Calu3 (cell line): ENCODE data around the gene PKHD1. TPM values are rescaled to one million over a fixed set of nuclear protein-coding genes. Genes with fewer than 3 reads are reported as not detected.

ENCODE experiments used
- BruUV-seq: library from RNA; stranded (reverse); fragments of 400-500 nt; replicated peaks from 2 replicates; lab custom pipeline; 2021; lab: Mats Ljungman, UMichigan
- CTCF ChIA-PET: fragments of 300-600 bp; sonication (Branson Sonifier 250); formaldehyde crosslinking; loops from one replicate; lab custom pipeline; 2022; ENCODE audit warnings: antibody characterized with exemption; lab: Charles Lee
- DNase-seq: peaks from one replicate; pipeline ENCODE4 v3.0.0; 2022
- H3K27ac Mint-ChIP-seq: one replicate; pipeline ENCODE4 v1.8.0; 2022; ENCODE audit warnings: mixed read lengths; ENCODE audit not compliant: unreplicated experiment
- H3K27me3 Mint-ChIP-seq: one replicate; pipeline ENCODE4 v1.8.0; 2022; ENCODE audit warnings: mixed read lengths; ENCODE audit not compliant: unreplicated experiment
- H3K36me3 Mint-ChIP-seq: one replicate; pipeline ENCODE4 v1.8.0; 2022; ENCODE audit warnings: mild to moderate bottlenecking, moderate library complexity, mixed read lengths; ENCODE audit not compliant: insufficient read depth, unreplicated experiment
- H3K4me1 Mint-ChIP-seq: one replicate; pipeline ENCODE4 v1.8.0; 2022; ENCODE audit warnings: mild to moderate bottlenecking, low read depth, mixed read lengths; ENCODE audit not compliant: unreplicated experiment
- H3K4me3 Mint-ChIP-seq: one replicate; pipeline ENCODE4 v1.8.0; 2022; ENCODE audit warnings: mild to moderate bottlenecking, low read depth, moderate library complexity, mixed read lengths; ENCODE audit not compliant: unreplicated experiment
- H3K9me3 Mint-ChIP-seq: one replicate; pipeline ENCODE4 v1.8.0; 2022; ENCODE audit warnings: low read depth, mixed read lengths; ENCODE audit not compliant: unreplicated experiment
- CTCF ChIP-seq: fragments of 200-600 bp; IDR thresholded peaks from one replicate; pipeline ENCODE4 v1.8.0; 2022; ENCODE audit warnings: antibody characterized with exemption; ENCODE audit not compliant: unreplicated experiment
- intact Hi-C: fragments of 100-400 bp; cut with micrococcal nuclease; formaldehyde crosslinking; loops from one replicate; pipeline ENCODE4 v1.10.0; 2022; ENCODE audit not compliant: unreplicated experiment
- total RNA-seq: library from RNA; stranded (reverse); gene quantifications from 2 replicates; pipeline ENCODE4 v1.2.3, GENCODE V29; 2022

Gene PKHD1
- total RNA-seq, 1 experiment from 2014 or later: 25.2 TPM

- no TSS peak for BruUV-seq
- no peak for TF ChIP-seq CTCF
- CTCF ChIA-PET: no interaction called here
Observed at GRCh38 chr6:51660767-51661166, 426.6 kb downstream of the PKHD1 start.

GRCh38 chr6:51657491-51657890 lies 429.9 kb downstream of the PKHD1 start:
- H3K9me3 Mint-ChIP-seq: no peaks in the 10 kb centered on the region

More at GRCh38 chr6:51660767-51661166, 426.6 kb downstream of the PKHD1 start:
- Mint-ChIP-seq H3K4me3 (no peak overlapping the region), H3K36me3 (peaks cover 6% of the 10 kb centered on the region), H3K4me1 (no peaks in the 10 kb centered on the region), H3K27ac (no peak overlapping the region), H3K27me3 (no peaks in the 10 kb centered on the region), H3K9me3 (no peaks in the 10 kb centered on the region)
- intact Hi-C loops: no loop called here
- no peak for DNase-seq

GRCh38 chr6:51655517-51655916 lies 431.9 kb downstream of the PKHD1 start:
- H3K27ac Mint-ChIP-seq: no peak overlapping the region
- no TSS peak for BruUV-seq
- no peaks in the 10 kb centered on the region for H3K9me3 Mint-ChIP-seq
- no peak for DNase-seq
- intact Hi-C loops: no loop called here
- no peaks in the 10 kb centered on the region for H3K27me3 Mint-ChIP-seq
- no peak overlapping the region for H3K4me3 Mint-ChIP-seq
- H3K36me3 Mint-ChIP-seq: peaks cover 10% of the 10 kb centered on the region
- TF ChIP-seq CTCF: no peak
- no peaks in the 10 kb centered on the region for H3K4me1 Mint-ChIP-seq
- CTCF ChIA-PET: no interaction called here

More at GRCh38 chr6:51657491-51657890, 429.9 kb downstream of the PKHD1 start:
- Mint-ChIP-seq H3K4me1 (no peaks in the 10 kb centered on the region), H3K27me3 (no peaks in the 10 kb centered on the region), H3K36me3 (peaks cover 10% of the 10 kb centered on the region), H3K4me3 (no peak overlapping the region), H3K27ac (no peak overlapping the region)
- intact Hi-C loops: no loop called here
- no peak for TF ChIP-seq CTCF
- DNase-seq: no peak
- BruUV-seq: no TSS peak
- CTCF ChIA-PET: no interaction called here

GRCh38 chr6:51654647-51655046 lies 432.8 kb downstream of the PKHD1 start:
- no peak for TF ChIP-seq CTCF
- Mint-ChIP-seq H3K4me3 (no peak overlapping the region), H3K36me3 (peaks cover 10% of the 10 kb centered on the region), H3K4me1 (no peaks in the 10 kb centered on the region), H3K27ac (no peak overlapping the region), H3K27me3 (no peaks in the 10 kb centered on the region), H3K9me3 (no peaks in the 10 kb centered on the region)
- no peak for DNase-seq
- intact Hi-C loops: no loop called here
- CTCF ChIA-PET: interaction anchor here (0.7 kb wide), 1 partner anchor 589 kb away, joined by 3 read pairs; no protein-coding TSS in a partner anchor
- BruUV-seq: no TSS peak
